HepG2 (cell line): ENCODE measurements around the gene PMM2. TPM values are rescaled to one million over a fixed set of nuclear protein-coding genes. Genes with fewer than 3 reads are reported as not detected.

Source experiments
- ASH2L ChIP-seq: fragments of 300-600, 200-600 bp; sonication (generic); IDR thresholded peaks from 2 replicates; pipeline ENCODE4 v1.7.0; 2017; ENCODE audit warnings: low read depth, mild to moderate bottlenecking, moderate library complexity, mixed read lengths, low read length; ENCODE audit not compliant: insufficient read length
- FOXA3 ChIP-seq: IDR thresholded peaks from 2 replicates; pipeline ENCODE4 v1.6.1; 2016; ENCODE audit warnings: missing genetic modification reagents, missing compliant biosample characterization
- KDM3A ChIP-seq: IDR thresholded peaks from 2 replicates; pipeline ENCODE4 v1.6.1; 2018; ENCODE audit warnings: low read depth, missing compliant biosample characterization
- MEF2D ChIP-seq: sonication (generic); formaldehyde crosslinking; IDR thresholded peaks from 2 replicates; pipeline ENCODE4 v1.5.1; 2020; ENCODE audit warnings: mild to moderate bottlenecking, missing genetic modification reagents
- MTF2 ChIP-seq: sonication (generic); formaldehyde crosslinking; IDR thresholded peaks from 2 replicates; pipeline ENCODE4 v1.5.0; 2020; ENCODE audit warnings: missing genetic modification reagents, borderline replicate concordance
- NFYB ChIP-seq: sonication (generic); formaldehyde crosslinking; IDR thresholded peaks from 2 replicates; pipeline ENCODE4 v1.4.0; 2020; ENCODE audit warnings: missing genetic modification reagents
- NONO ChIP-seq, 2 experiments: fragments of 450-650 bp in 1 of 2; sonication (generic) in 1 of 2; formaldehyde crosslinking in 1 of 2; IDR thresholded peaks in 1 of 2; conservative IDR thresholded peaks in 1 of 2; 2 replicates each; pipeline versions ENCODE4 v1.6.1 to v1.8.0; 2017 to 2022; ENCODE audit warnings: mild to moderate bottlenecking in 1 of 2, missing genetic modification reagents in 1 of 2, moderate library complexity in 1 of 2
- RAD21 ChIP-seq: fragments of 450-650 bp; formaldehyde crosslinking; IDR thresholded peaks from 2 replicates; pipeline ENCODE4 v1.5.0; 2020; ENCODE audit warnings: mild to moderate bottlenecking
- SP140L ChIP-seq: sonication (generic); formaldehyde crosslinking; IDR thresholded peaks from 2 replicates; pipeline ENCODE4 v1.4.0; 2020; ENCODE audit warnings: missing genetic modification reagents, borderline replicate concordance
- THRA ChIP-seq: sonication (generic); formaldehyde crosslinking; IDR thresholded peaks from 2 replicates; pipeline ENCODE4 v1.4.0; 2020; ENCODE audit warnings: missing genetic modification reagents, borderline replicate concordance
- XBP1 ChIP-seq: sonication (generic); formaldehyde crosslinking; IDR thresholded peaks from 2 replicates; pipeline ENCODE4 v1.5.0; 2020; ENCODE audit warnings: missing genetic modification reagents
- ZNF160 ChIP-seq: sonication (generic); formaldehyde crosslinking; IDR thresholded peaks from 2 replicates; pipeline ENCODE4 v1.8.0; 2022; ENCODE audit warnings: mild to moderate bottlenecking, inconsistent platforms, missing genetic modification reagents
- ZNF234 ChIP-seq: sonication (generic); formaldehyde crosslinking; conservative IDR thresholded peaks from 2 replicates; pipeline ENCODE4 v1.5.1; 2020; ENCODE audit warnings: mild to moderate bottlenecking, missing genetic modification reagents
- ZNF253 ChIP-seq: sonication (generic); formaldehyde crosslinking; IDR thresholded peaks from 2 replicates; pipeline ENCODE4 v1.8.0; 2022; ENCODE audit warnings: mild to moderate bottlenecking, missing genetic modification reagents, borderline replicate concordance
- ZNF275 ChIP-seq: sonication (generic); formaldehyde crosslinking; IDR thresholded peaks from 2 replicates; pipeline ENCODE4 v1.8.0; 2022; ENCODE audit warnings: missing genetic modification reagents, mild to moderate bottlenecking, inconsistent platforms, borderline replicate concordance
- ZNF276 ChIP-seq: sonication (generic); formaldehyde crosslinking; IDR thresholded peaks from 2 replicates; pipeline ENCODE4 v1.4.0; 2020; ENCODE audit warnings: mild to moderate bottlenecking, low read depth, missing genetic modification reagents
- ZNF431 ChIP-seq: sonication (generic); formaldehyde crosslinking; IDR thresholded peaks from 2 replicates; pipeline ENCODE4 v1.9.0; 2022; ENCODE audit warnings: missing genetic modification reagents, low read depth, mild to moderate bottlenecking, borderline replicate concordance
- ZNF704 ChIP-seq: sonication (generic); formaldehyde crosslinking; IDR thresholded peaks from 2 replicates; pipeline ENCODE4 v1.8.1; 2023; ENCODE audit warnings: mild to moderate bottlenecking, inconsistent platforms, moderate library complexity, missing genetic modification reagents, borderline replicate concordance
- ZNF746 ChIP-seq: sonication (generic); formaldehyde crosslinking; IDR thresholded peaks from 2 replicates; pipeline ENCODE4 v1.8.0; 2022; ENCODE audit warnings: mild to moderate bottlenecking, missing genetic modification reagents
- ZSCAN22 ChIP-seq: sonication (generic); formaldehyde crosslinking; IDR thresholded peaks from 2 replicates; pipeline ENCODE4 v1.4.0; 2020; ENCODE audit warnings: mild to moderate bottlenecking, missing genetic modification reagents
- polyA plus RNA-seq, 8 experiments: library from polyadenylated mRNA; depleted of rRNA in 3 of 8; stranded (reverse) in 7 of 8; unstranded in 1 of 8; fragments of >200 nt; fragmentation: Illumina TruSeq in 4 of 8; extraction: Trizol in 4 of 8; gene quantifications; 2 replicates each; pipeline versions ENCODE4 v1.2.1 to v1.2.3, GENCODE V29; 2011 to 2016; ENCODE audit warnings: low read depth in 4 of 8, missing spikeins in 1 of 8, mixed read lengths in 1 of 8; ENCODE audit not compliant: insufficient read depth in 1 of 8
- total RNA-seq, 5 experiments: library from RNA; depleted of rRNA; stranded (reverse); fragments of >200 nt; fragmentation: Illumina TruSeq; extraction: Trizol; gene quantifications; 2 replicates each; pipeline ENCODE4 v1.2.3, GENCODE V29; 2016; ENCODE audit warnings: low read depth in 1 of 5
- TF ChIP-seq, protein P1 (sequence below): sonication (generic); formaldehyde crosslinking; IDR thresholded peaks from 2 replicates; pipeline ENCODE4 v1.5.0; 2020; ENCODE audit warnings: missing genetic modification reagents
- TF ChIP-seq, protein P2 (sequence below): sonication (generic); formaldehyde crosslinking; IDR thresholded peaks from 2 replicates; pipeline ENCODE4 v1.5.1; 2020; ENCODE audit warnings: missing genetic modification reagents, mild to moderate bottlenecking, borderline replicate concordance

Gene PMM2
- total and polyA plus RNA-seq, 2 of the 13 experiments (the other 11 are each of a cell fraction or from before 2014, with no cell fraction given) = 52.2 to 93.7 TPM

DNA sequence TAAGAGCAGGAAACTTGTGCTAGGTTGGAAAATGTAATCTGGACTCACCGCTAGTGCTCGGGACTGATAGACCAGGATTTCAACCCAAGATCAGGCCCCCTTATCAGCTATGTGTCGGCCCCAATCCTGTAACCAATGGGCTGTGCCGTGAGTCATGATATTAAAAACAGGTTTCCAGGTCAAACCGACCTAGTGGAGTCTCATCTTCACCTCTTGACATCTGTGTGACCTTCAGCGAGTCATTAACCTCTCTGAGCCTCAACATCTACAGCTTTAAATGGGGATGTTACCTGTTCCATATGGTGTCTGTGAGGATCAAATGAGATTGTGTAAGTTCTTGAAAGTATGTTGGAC is 512 bp downstream of the PMM2 start (continued):
- TF ChIP-seq XBP1 (CRISPR knock-in tag) = no peak
- no peak for TF ChIP-seq NFYB (CRISPR knock-in tag)
- no peak for TF ChIP-seq RAD21 (CRISPR knock-in tag)
- TF ChIP-seq KDM3A = no peak
- no peak for TF ChIP-seq ZNF704
- no peak for TF ChIP-seq SP140L (CRISPR knock-in tag)
- 0 out of 2 replicates have a peak, but pooled peaks have one; percentile 14 for TF ChIP-seq ZNF275 (CRISPR knock-in tag)
- no peak for TF ChIP-seq MTF2 (CRISPR knock-in tag)
- TF ChIP-seq, protein P1, sequence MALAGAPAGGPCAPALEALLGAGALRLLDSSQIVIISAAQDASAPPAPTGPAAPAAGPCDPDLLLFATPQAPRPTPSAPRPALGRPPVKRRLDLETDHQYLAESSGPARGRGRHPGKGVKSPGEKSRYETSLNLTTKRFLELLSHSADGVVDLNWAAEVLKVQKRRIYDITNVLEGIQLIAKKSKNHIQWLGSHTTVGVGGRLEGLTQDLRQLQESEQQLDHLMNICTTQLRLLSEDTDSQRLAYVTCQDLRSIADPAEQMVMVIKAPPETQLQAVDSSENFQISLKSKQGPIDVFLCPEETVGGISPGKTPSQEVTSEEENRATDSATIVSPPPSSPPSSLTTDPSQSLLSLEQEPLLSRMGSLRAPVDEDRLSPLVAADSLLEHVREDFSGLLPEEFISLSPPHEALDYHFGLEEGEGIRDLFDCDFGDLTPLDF (CRISPR knock-in tag) = no peak
- TF ChIP-seq, protein P2, sequence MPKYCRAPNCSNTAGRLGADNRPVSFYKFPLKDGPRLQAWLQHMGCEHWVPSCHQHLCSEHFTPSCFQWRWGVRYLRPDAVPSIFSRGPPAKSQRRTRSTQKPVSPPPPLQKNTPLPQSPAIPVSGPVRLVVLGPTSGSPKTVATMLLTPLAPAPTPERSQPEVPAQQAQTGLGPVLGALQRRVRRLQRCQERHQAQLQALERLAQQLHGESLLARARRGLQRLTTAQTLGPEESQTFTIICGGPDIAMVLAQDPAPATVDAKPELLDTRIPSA = 0 out of 2 replicates have a peak, but pooled peaks have one; percentile 11
- no peak for TF ChIP-seq ZNF431 (CRISPR knock-in tag)
- TF ChIP-seq ZNF234 (CRISPR knock-in tag) = no peak
- no peak for TF ChIP-seq NONO (IDR thresholded peaks at IDR 0.05)
- no peak for TF ChIP-seq NONO (CRISPR knock-in tag; conservative IDR thresholded peaks at IDR 0.05)
- TF ChIP-seq ASH2L = no peak
- no peak for TF ChIP-seq THRA
- no peak for TF ChIP-seq FOXA3
- TF ChIP-seq ZSCAN22 (CRISPR knock-in tag) = no peak
- TF ChIP-seq MEF2D (CRISPR knock-in tag) = no peak
- TF ChIP-seq ZNF746 (CRISPR knock-in tag) = no peak
- TF ChIP-seq ZNF276 = no peak
- no peak for TF ChIP-seq ZNF160 (CRISPR knock-in tag)
- no peak for TF ChIP-seq ZNF253 (CRISPR knock-in tag)
